CD4-positive, alpha-beta T cell treated with Interleukin-6 at 100 ng/mL for 8 hours (primary cell): ENCODE measurements around the gene NFX1.
"Not testable (repeated sequence)": the region's sequence is repeated elsewhere in the genome, so short reads cannot be mapped to it uniquely, and the experiment has no call there.

Experiments
- DNase-seq: peaks from one replicate; pipeline ENCODE4 v3.0.0-alpha.2; 2020; ENCODE audit warnings: mixed read lengths, low spot score

The NFX1 gene

GRCh38 chr9:33310748-33311147 lies 20.4 kb downstream of the NFX1 start:
- no peak for DNase-seq

GRCh38 chr9:33311953-33312352 lies 21.6 kb downstream of the NFX1 start:
- no peak for DNase-seq

DNA sequence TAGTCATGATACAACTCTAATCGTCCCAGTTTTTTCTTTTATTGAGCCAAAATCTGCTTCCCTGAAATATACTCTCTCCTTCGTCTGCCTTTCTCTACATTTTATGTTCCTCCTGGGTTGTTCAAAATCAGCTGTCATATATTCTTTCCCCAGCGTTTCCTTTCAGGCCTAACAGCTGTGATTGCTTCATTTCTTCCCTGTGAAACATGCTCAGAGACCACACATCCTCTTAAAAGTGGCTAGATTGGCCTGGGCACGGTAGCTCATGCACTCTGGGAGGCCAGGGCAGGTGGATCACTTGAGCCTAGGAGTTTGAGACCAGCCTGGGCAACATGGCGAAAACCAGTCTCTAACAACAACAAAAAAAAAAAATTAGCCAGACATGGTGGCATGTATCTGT lies 25.1 kb downstream of the NFX1 start:
- DNase-seq, result no peak

DNA sequence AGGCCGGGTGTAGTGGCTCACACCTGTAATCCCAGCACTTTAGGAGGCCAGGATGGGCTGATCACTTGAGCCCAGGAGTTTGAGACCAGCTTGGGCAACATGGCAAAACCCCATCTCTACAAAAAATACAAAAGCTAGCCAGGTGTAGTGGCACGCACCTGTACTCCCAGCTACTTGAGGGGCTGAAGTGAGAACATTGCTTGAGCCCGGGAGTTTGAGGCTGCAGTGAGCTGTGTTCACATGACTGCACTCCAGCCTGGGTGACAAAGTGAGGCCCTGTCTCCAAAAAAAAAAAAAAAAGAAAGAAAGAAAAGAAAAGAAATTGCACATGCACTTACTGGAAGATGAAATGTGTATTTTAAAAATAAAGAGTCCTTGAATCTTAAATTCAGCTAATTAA lies 26.8 kb downstream of the NFX1 start:
- DNase-seq, result not testable (repeated sequence)

DNA sequence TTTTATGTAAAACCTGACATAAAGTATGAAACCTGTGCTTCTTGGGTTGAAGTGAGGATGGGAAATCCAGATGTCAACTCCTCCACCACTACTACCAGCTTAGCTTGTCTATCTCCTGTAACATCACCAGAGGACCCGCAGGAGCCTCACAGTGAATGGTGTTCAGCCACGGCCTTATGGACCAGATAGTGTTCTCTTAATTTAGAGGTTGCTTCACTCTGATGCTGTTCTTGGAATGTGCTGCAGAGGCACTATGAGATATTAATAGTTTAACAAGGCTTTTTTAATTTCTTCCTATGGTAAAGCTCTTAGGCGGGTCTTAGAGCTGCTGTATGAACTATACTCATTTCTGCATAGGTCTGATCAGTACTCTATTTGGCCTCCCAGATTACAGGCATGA lies 27.9 kb downstream of the NFX1 start:
- no peak for DNase-seq

DNA sequence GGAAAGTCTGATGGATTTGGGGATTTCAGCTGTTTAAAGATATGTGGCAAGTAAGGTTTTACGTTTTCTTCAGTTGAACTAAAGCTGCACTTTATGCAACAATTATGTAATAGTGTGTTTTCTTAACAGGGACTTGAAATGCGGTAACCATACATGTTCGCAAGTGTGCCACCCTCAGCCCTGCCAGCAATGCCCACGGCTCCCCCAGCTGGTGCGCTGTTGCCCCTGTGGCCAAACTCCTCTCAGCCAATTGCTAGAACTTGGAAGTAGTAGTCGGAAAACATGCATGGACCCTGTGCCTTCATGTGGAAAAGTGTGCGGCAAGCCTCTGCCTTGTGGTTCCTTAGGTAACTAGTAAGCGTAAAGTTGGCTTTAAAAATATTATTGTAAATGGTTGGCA lies 28.5 kb downstream of the NFX1 start:
- no peak for DNase-seq

DNA sequence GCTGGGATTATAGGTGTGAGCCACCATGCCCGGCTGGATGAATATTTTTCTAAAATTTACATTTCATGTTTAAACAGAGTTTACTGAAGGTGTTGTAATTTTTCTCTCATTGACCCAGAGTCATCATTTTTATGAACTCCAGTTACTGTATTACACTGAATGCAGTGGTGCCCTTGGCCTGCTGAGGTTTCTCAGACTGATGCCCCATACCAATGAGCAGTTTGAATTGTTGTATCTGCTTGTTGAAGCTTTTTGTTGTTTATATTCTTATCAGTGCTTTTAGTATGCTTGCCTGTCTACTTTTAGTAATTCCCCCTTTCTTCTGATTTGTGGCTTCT lies 29.9 kb downstream of the NFX1 start:
- DNase-seq, result no peak

- no peak for DNase-seq
Measured at GRCh38 chr9:33320568-33321261, 30.4 kb downstream of the NFX1 start.

- no peak for DNase-seq
Measured at GRCh38 chr9:33329117-33329563, 38.8 kb downstream of the NFX1 start.

GRCh38 chr9:33329979-33330378 lies 39.7 kb downstream of the NFX1 start:
- no peak for DNase-seq

GRCh38 chr9:33331377-33331891 lies 41.1 kb downstream of the NFX1 start:
- DNase-seq, result no peak

DNA sequence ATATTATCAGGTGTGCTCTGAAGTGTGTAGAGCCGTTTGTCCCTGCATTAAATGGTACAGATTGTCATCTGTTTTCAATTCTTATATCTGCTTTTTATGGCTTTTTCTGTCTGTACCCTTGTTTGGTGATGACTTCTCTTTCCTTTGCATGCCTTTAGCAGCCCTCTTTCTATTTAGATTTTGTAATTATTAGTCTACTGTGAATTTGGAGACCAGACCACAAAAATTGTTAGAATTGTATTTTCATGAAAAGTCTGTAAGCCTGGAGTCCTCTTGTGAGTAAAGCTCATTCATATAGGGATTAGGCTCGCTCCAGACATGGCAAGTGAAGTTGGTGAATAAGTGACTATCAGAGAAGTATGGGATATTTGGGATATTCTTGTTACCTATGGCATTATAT lies 41.7 kb downstream of the NFX1 start:
- DNase-seq, result no peak

- not testable (repeated sequence) for DNase-seq
Measured at GRCh38 chr9:33332956-33333355, 42.6 kb downstream of the NFX1 start.

- no peak for DNase-seq
Measured at GRCh38 chr9:33340186-33340585, 49.9 kb downstream of the NFX1 start.

- DNase-seq, result no peak
Measured at GRCh38 chr9:33341182-33341581, 50.9 kb downstream of the NFX1 start.

DNA sequence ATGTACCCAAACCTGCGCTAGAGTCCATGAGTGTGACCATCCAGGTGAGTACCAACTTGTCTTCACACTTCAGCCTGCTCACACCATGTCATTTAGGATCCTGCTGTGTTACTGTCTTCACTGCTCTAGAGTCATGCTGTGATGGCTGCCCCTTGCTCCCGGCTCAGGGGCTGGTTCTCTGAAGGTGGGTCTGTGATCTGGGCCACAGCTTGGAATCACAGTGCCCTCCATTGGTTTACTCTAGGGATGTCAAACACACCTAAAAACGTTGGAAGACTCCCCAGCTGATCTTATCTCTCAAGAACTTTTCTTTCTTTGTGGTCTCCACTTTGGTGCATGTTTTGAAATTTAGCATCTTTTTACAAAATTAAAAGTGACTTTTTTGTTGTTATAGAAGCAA lies 53.8 kb downstream of the NFX1 start:
- no peak for DNase-seq

GRCh38 chr9:33346564-33346963 lies 56.2 kb downstream of the NFX1 start:
- no peak for DNase-seq

DNA sequence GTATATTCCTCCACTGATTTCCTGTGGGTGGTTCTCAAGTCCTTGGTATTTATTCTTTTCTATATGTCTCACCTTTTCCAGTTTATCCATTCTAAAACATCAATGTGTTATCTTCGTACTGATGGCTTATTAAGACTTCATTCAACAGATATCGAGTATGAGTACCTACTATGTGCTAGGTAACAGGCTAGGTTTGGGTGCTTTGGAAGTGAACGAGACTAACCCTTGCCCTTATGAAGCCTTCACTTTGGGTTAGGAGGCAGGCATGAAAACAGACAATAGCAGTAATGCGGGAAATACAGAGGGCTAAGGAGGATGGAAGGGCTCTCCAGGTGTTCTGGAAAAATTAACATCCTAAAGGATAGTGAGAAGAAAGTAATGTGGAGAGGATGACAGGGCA lies 58.7 kb downstream of the NFX1 start:
- DNase-seq, result no peak

- DNase-seq, result no peak
Measured at GRCh38 chr9:33349743-33350142, 59.4 kb downstream of the NFX1 start.

DNA sequence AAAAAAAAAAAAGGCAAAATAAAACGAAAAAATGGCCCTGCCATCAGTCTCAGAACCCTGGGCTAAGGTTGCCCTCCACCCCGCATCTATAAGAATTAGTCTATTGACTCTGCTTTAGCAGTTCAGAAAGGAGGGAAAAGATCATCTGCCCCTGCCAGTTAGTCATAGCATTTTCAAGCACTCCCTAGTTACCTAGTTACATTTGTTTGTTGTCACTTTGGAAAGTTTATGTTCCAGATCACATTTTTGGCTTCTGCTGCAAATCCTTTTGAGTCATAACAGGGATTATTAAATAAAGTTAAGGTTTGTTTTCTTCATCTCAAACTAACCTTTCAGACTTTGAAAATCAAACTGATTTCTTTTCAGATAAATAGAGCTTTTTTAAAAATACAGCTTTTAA lies 60.0 kb downstream of the NFX1 start:
- no peak for DNase-seq

- DNase-seq, result no peak
Measured at GRCh38 chr9:33351547-33351946, 61.2 kb downstream of the NFX1 start.

GRCh38 chr9:33354651-33355211 lies 64.4 kb downstream of the NFX1 start:
- no peak for DNase-seq

DNA sequence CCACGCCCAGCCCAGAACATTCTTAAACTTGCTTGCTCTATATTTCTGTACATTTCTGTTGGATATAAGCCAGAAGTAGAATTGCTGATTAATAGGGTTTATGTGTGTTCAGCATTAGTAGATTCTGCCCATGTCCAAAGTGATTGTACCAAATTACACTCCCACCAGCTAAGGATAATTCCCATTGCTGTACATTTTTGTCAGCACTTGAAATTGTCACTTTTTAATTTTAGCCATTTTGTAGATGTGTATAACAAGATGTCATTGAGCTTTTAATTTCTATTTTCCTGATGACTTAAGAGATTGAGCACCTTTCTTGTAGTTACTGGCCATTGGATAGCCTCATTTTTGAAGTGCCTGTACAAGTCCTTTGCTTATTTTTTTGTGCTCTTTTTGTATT lies 65.6 kb downstream of the NFX1 start:
- no peak for DNase-seq

GRCh38 chr9:33358641-33359040 lies 68.3 kb downstream of the NFX1 start:
- DNase-seq, result not testable (repeated sequence)
